OCI-LY1 (cell line): ENCODE data around the gene VOPP1.

ENCODE experiments used
- H2AFZ ChIP-seq: fragments of 200-600 bp; sonication (generic), shearing (Covaris generic); 2 replicates; pipeline ENCODE4 v1.6.0; 2014; ENCODE audit warnings: antibody characterized with exemption, mild to moderate bottlenecking, low read length
- H3F3A ChIP-seq: fragments of 200-600 bp; sonication (generic), shearing (Covaris generic); 2 replicates; pipeline ENCODE4 v1.6.0; 2014; ENCODE audit warnings: mild to moderate bottlenecking, antibody characterized with exemption, low read length, moderate library complexity; ENCODE audit not compliant: insufficient read depth
- H3K27ac ChIP-seq: fragments of 200-600 bp; sonication (generic); 2 replicates; pipeline ENCODE4 v1.5.1; 2014; ENCODE audit warnings: low read length, mixed run types, mild to moderate bottlenecking, low read depth; ENCODE audit not compliant: poor library complexity, severe bottlenecking
- H3K27me3 ChIP-seq: fragments of 200-600 bp; sonication (generic); 2 replicates; pipeline ENCODE4 v1.6.0; 2014; ENCODE audit warnings: antibody characterized with exemption, mild to moderate bottlenecking, low read length, moderate library complexity; ENCODE audit not compliant: insufficient read depth
- H3K36me3 ChIP-seq: fragments of 200-600 bp; sonication (generic); 2 replicates; pipeline ENCODE4 v1.6.1; 2014; ENCODE audit warnings: mild to moderate bottlenecking, antibody characterized with exemption, low read length, moderate library complexity, mixed read lengths; ENCODE audit not compliant: insufficient read depth
- H3K4me1 ChIP-seq: fragments of 200-600 bp; sonication (generic); 2 replicates; pipeline ENCODE4 v1.5.1; 2014; ENCODE audit warnings: mild to moderate bottlenecking, low read length, moderate library complexity; ENCODE audit not compliant: insufficient read depth, severe bottlenecking
- H3K4me2 ChIP-seq: fragments of 200-600 bp; sonication (generic), shearing (Covaris generic); 2 replicates; pipeline ENCODE4 v1.6.1; 2014; ENCODE audit warnings: low read length
- H3K4me3 ChIP-seq: fragments of 200-600 bp; sonication (generic); 2 replicates; pipeline ENCODE4 v1.5.1; 2014; ENCODE audit warnings: low read length, low read depth, mild to moderate bottlenecking, mixed read lengths; ENCODE audit not compliant: poor library complexity, severe bottlenecking
- H3K79me2 ChIP-seq: fragments of 200-600 bp; shearing (Covaris generic); 2 replicates; pipeline ENCODE4 v1.6.1; 2016; ENCODE audit warnings: mixed run types, low read length, mixed read lengths; ENCODE audit not compliant: insufficient read depth
- H3K9ac ChIP-seq: fragments of 200-600 bp; sonication (generic), shearing (Covaris generic); 2 replicates; pipeline ENCODE4 v1.6.1; 2014; ENCODE audit warnings: mild to moderate bottlenecking, low read length, mixed read lengths
- H3K9me2 ChIP-seq: fragments of 200-600 bp; sonication (generic), shearing (Covaris generic); 2 replicates; pipeline ENCODE4 v1.6.1; 2014; ENCODE audit warnings: low read depth, mild to moderate bottlenecking, low read length, mixed read lengths
- H3K9me3 ChIP-seq: fragments of 200-600 bp; shearing (Covaris generic); 2 replicates; pipeline ENCODE4 v1.6.1; 2014; ENCODE audit warnings: low read length, mixed read lengths
- H4K20me1 ChIP-seq: fragments of 200-600 bp; sonication (generic), shearing (Covaris generic); 2 replicates; pipeline ENCODE4 v1.6.0; 2016; ENCODE audit warnings: mild to moderate bottlenecking, low read length; ENCODE audit not compliant: insufficient read depth
- EZH2 ChIP-seq: fragments of 200-600 bp; sonication (generic), shearing (Covaris generic); IDR thresholded peaks from 2 replicates; pipeline ENCODE4 v1.8.0; 2017; ENCODE audit warnings: borderline replicate concordance, mixed run types, mild to moderate bottlenecking, antibody characterized with exemption, low read length, moderate library complexity, mixed read lengths
- TF ChIP-seq, protein P1 (sequence below): fragments of 200-600 bp; sonication (generic), shearing (Covaris generic); IDR thresholded peaks from 2 replicates; pipeline ENCODE4 v1.5.1; 2017; ENCODE audit warnings: mild to moderate bottlenecking, antibody characterized with exemption, low read length, moderate library complexity, mixed read lengths

VOPP1 gene

DNA sequence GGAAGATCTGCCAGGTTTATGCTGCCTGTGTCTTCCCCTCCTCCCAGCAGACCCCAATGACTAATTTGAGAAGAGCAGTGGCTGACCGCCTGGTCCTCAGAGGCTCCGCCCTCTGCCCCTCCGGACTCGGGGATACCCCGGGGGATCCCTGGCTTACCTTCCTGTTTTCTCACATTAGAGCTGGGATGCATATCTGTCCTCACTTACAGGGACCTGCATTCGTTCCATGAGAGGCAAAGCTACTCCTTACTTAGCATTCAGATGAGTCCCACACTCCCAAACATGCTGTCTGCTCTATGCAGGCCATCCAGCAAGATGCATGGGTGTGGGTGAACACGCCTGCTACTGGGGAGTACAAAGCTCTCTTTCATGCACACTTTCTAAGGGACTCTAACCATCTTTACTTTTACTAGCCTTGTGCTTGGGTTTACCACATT lies 24.0 kb downstream of the VOPP1 start:
- Histone ChIP-seq H3K36me3 (peaks cover 26% of the 10 kb centered on the region), H3F3A (no peaks in the 10 kb centered on the region), H3K27ac (peak overlapping the region; percentile 92), H3K9me3 (0 out of 2 replicates have a peak, but pooled peaks cover 3% of the 10 kb centered on the region), H3K4me2 (peak overlapping the region; percentile 71; the same call in 1 of the 2 replicates), H3K9ac (peak overlapping the region; percentile 4; the same call in 1 of the 2 replicates), H2AFZ (no peak overlapping the region), H3K4me1 (peaks cover 82% of the 10 kb centered on the region), H4K20me1 (no peaks in the 10 kb centered on the region), H3K9me2 (no peaks in the 10 kb centered on the region), H3K4me3 (peak overlapping the region; percentile 9), H3K27me3 (no peaks in the 10 kb centered on the region), H3K79me2 (peaks cover 99% of the 10 kb centered on the region)
- no peak for TF ChIP-seq EZH2
- TF ChIP-seq, protein P1, sequence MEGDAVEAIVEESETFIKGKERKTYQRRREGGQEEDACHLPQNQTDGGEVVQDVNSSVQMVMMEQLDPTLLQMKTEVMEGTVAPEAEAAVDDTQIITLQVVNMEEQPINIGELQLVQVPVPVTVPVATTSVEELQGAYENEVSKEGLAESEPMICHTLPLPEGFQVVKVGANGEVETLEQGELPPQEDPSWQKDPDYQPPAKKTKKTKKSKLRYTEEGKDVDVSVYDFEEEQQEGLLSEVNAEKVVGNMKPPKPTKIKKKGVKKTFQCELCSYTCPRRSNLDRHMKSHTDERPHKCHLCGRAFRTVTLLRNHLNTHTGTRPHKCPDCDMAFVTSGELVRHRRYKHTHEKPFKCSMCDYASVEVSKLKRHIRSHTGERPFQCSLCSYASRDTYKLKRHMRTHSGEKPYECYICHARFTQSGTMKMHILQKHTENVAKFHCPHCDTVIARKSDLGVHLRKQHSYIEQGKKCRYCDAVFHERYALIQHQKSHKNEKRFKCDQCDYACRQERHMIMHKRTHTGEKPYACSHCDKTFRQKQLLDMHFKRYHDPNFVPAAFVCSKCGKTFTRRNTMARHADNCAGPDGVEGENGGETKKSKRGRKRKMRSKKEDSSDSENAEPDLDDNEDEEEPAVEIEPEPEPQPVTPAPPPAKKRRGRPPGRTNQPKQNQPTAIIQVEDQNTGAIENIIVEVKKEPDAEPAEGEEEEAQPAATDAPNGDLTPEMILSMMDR, result no peak

DNA sequence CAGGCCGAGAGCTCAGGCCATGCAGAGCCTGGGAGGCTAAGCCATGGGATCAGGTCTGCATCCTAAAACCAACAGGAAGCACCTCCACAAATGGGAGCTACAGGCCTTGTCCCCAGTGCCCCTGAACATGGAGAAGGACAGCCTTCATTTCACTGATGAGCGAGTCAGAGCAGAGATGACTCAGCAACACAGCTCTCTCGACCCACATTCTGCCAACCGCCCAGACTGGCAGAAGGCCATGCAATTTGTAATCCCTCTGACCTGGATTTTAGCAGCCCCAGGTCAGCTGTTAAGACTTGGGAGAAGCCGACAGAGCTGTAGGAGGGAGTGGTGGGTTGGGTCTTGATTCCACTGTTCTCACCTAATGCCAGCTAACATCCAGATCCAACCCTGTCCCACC lies 25.5 kb downstream of the VOPP1 start:
- H3K79me2 ChIP-seq, result peaks cover 97% of the 10 kb centered on the region
- H3K4me3 ChIP-seq, result no peak overlapping the region
- H3K9me2 ChIP-seq, result no peaks in the 10 kb centered on the region
- peak overlapping the region; percentile 29; the same call in 1 of the 2 replicates for H3K9ac ChIP-seq
- H3K27me3 ChIP-seq, result no peaks in the 10 kb centered on the region
- no peaks in the 10 kb centered on the region for H4K20me1 ChIP-seq
- H3F3A ChIP-seq, result no peaks in the 10 kb centered on the region
- peaks cover 29% of the 10 kb centered on the region for H3K36me3 ChIP-seq
- peak overlapping the region; percentile 71; the same call in 1 of the 2 replicates for H3K4me2 ChIP-seq
- no peak overlapping the region for H2AFZ ChIP-seq
- H3K4me1 ChIP-seq, result peaks cover 67% of the 10 kb centered on the region
- H3K27ac ChIP-seq, result peak overlapping the region; percentile 92
- TF ChIP-seq, protein P1, result no peak
- TF ChIP-seq EZH2, result no peak
- H3K9me3 ChIP-seq, result 0 out of 2 replicates have a peak, but pooled peaks cover 3% of the 10 kb centered on the region

DNA sequence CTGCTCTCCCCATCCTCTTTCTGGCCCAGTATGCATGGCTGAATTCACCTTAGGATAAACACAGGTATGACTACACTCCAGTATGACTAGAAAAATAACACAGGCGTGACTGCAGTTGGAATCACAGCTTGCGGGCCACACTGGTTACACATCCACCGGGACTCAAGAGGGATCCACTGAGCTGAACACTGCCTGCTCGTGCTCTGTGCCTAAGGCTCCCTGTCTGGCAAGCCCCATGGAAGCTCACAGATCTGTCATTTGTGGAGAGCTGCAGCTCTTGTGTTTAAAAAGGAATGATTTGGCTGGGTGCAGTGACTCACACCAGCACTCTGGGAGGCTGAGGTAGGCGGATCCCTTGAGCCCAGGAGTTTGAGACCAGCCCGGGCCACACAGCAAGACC lies 26.8 kb downstream of the VOPP1 start:
- Histone ChIP-seq H3K4me1 (peaks cover 61% of the 10 kb centered on the region), H3K4me2 (no peak overlapping the region), H3K27me3 (no peaks in the 10 kb centered on the region), H3K36me3 (peaks cover 34% of the 10 kb centered on the region), H4K20me1 (no peaks in the 10 kb centered on the region), H2AFZ (no peak overlapping the region), H3K27ac (peak overlapping the region; percentile 33), H3K9me2 (no peaks in the 10 kb centered on the region), H3F3A (no peaks in the 10 kb centered on the region), H3K79me2 (peaks cover 98% of the 10 kb centered on the region), H3K9me3 (0 out of 2 replicates have a peak, but pooled peaks cover 3% of the 10 kb centered on the region), H3K4me3 (no peak overlapping the region), H3K9ac (no peak overlapping the region)
- TF ChIP-seq, protein P1, result no peak
- TF ChIP-seq EZH2, result no peak
